NCI-H526 (cell line): ENCODE measurements around the gene MAP2K7.
"Not testable (repeated sequence)": the region's sequence is repeated elsewhere in the genome, so short reads cannot be mapped to it uniquely, and the experiment has no call there.

ENCODE experiments used
- DNase-seq, 2 experiments: peaks; one replicate each; lab custom pipeline; 2025; lab: John Stamatoyannopoulos, UW

Gene MAP2K7

DNA sequence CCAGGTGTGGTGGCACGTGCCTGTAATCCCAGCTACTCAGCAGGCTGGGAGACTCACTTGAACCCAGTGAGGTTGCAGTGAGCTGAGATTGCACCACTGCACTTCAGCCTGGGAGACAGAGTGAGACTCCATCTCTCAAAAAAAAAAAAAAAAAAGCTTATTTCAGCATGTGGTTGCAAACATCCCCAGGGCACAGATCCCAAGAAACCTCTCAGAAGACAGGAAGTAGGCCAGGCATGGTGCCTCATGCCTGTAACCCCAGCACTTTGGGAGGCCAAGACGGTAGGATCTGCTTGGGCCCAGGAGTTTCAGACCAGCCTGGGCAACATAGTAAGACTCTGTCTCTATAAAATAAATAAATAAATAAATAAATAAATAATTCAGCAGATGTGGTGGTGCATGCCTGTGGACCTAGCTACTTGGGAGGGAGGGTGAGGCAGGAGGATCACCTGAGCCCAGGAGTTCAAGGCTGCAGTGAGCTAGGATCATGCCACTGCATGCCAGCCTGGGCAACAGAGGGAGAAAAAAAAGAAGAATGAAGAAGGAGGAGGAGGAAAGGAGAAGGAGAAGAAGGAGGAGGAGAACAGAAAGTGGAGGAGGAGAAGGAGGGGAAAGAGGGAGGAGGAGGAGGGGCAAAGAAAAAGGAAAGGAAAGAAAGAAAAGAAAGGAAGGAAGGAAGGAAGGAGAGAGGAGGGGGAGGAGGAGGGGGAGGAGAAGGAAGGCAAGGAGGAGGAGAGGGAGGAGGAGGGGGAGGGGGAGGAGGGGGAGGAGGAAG lies 19.7 kb upstream of the MAP2K7 start:
- DNase-seq = no peak

DNA sequence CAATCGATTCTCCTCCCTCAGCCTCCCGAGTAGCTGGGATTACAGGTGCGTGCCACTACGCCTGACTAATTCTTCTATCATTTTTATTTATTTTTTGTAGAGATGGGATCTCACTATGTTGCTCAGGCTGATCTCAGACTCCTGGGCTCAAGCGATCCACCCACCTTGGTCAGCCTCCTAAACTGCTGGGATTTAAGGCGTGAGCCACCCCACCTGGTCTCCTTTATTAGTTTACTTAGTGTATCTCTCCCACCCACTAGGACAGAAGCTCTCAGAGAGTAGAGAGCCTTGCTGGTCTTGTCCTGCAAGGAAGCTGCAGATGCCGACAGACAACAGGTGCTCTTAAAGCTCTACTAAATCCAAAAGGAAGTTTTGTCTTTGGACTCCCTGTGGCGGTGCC lies 17.9 kb upstream of the MAP2K7 start:
- DNase-seq = no peak

DNA sequence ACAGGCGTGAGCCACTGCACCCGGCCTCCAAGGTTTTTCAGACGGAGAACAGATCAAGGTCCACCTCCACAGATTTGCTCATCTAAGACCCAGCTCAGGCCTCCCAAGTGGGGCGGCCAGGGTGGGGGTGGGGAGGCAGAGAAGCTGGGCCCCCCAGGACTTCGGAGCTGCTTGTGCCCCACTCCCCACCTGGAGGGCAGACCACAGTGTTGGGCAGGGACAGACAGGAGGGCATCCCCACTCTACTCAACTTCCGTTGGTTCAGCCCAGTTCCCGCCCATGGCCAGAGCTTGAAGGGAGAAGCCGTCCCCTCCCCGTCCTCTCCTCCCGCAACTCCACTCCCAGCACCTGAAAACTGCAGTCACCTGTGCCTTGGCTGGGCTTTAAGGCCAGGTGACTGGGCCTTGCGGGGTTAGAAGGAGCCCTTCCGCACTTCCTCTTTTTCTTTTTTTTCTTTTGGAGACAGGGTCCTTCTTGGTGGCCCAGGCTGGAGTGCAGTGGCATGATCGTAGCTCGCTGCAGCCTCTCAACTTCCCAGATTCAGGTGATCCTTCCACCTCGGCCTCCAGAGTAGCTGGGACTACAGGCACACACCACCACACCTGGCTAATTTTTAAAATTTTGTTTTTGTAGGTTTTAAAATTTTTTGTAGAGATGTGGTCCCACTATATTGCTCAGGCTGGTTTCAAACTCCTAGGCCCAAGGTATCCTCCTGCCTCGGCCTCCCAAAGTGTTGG lies 16.1 kb upstream of the MAP2K7 start:
- DNase-seq = no peak

DNA sequence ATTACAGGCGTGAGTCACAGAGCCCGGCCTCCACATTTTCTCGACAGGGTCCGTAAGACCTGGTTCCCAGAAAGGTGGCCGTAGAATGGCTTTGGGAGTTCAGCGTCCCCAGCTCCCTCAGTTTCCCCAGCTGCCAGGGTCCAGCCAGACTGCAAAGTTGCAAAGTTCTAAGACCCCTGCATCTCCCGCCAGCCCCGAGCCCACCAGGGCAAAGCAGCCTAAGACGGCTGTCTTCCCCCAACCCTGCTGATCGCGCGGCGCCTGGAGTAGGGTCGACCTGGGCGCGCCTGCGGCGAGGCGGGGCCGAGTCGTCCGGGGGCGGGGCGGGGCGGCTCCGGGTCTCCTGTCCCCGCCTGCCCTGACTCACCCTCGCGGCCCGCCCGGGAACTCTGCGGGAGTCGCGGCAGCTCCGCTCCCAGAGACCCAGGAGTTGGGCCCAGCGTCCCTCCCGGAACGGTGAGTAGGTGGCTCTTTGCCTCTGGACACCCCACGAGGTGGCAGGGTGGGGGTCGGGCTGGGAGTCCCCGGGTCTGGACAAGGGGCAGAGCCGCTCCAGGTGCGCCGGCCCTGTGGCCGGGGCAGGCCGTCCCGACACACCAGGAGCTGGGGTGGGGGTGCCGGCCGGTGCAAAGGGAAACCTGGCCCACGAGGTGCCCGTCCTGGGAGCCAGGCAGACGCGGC lies 15.4 kb upstream of the MAP2K7 start, which contains the start of gene LRRC8E:
Gene LRRC8E, plus strand, starts transcription at position 366 of the 681 bp plus-strand sequence. CDS start 7,094 bp downstream, outside the sequence.
- DNase-seq = peak in 1 of 2 experiments; percentile 67

DNA sequence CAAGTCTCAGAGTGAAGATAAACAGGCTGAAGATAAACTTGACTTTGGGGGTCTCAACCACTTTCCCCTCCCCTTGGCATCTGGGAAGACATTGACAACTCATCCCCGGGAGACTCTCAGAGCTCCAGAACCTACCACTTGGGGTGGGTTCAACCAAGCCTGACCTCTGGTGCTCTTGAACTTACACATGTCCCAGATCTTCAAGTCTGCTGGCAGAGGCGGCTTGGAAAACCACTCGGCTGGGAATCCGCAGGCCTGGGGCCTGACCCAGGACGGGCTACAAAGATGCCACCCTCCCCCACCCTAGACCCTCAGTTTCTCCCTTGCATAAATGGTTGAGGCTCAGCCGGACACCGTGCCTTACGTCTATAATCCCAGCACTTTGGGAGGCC lies 14.9 kb upstream of the MAP2K7 start:
- DNase-seq = no peak

DNA sequence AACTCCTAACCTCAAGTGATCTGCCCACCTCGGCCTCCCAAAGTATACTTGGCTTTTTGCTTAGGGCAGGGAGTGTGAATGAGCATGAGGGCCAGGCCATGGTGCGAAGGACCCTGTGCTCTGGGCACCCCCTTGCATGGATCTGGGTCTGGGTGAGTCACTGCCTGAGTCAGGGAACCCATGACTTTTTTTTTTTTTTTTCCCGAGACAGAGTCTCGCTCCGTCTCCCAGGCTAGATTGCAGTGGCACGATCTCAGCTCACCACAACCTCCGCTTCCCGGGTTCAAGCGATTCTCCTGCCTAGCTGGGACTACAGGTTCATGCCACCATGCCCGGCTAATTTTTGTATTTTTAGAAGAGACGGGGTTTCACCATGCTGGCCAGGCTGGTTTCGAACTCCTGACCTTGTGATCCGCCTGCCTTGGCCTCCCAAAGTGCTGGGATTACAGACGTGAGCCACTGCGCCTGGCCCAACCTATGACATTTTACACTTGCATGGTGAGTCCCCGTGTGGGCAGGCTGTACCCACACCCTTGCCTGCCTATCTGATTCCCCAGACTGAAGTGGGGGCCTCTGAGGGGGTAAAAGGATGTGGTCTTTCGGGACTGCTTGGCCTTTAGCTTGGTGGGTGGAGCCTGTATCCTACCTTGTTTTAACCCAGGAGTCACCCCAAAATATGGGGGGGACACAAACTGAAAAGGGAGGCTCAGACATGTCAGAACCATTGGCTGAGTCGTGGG lies 10.1 kb upstream of the MAP2K7 start:
- not testable (repeated sequence) for DNase-seq

DNA sequence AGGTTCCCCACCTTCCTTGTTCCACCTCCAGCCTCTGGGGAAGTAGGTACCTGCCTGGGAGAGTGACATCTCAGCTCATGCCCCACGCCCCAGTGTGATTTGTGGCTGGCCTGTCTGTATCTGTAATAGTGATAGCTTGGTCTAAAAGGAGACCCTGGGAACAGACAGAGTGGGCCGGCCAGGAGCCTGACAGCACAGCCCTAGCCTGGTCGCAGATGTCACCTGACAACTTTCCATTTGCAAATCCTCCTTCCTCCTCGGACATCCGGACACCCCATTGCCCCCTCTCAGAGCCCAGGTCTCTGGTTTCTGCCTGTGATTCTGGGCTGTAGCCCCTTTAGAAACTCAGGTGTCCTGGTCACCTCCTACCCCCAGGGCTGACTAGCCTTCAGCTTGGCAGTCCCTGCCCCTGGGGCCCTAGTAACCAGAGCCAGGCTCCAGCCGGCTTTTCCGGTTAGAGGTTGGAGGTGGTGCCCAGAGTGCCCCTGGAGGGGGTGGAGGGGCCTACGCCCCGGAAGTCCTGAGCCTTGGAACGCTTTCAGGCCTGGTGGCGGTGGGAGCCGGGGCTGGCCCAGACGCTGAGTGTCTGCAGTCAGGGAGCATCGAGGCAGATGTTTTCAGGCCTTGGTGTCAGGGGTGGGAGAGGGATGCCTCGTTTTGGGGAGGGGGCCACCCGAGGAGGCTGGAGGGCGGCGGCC lies 8.9 kb upstream of the MAP2K7 start:
- DNase-seq = no peak

DNA sequence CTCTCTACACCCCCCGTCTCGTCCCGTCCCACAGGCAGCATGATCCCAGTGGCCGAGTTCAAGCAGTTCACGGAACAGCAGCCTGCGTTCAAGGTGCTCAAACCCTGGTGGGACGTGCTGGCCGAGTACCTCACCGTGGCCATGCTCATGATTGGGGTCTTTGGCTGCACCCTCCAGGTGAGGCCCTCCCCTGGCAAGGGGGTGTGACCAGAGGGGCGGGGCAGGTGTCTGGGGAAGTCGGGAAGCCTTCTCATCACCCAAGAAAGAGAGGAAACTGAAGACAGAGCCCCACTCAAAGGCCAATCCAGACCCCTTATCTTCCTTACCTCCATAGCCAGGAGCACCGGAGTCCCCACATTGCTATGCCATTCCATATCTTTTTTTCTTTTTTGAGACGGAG lies 8.1 kb upstream of the MAP2K7 start:
- no peak for DNase-seq

DNA sequence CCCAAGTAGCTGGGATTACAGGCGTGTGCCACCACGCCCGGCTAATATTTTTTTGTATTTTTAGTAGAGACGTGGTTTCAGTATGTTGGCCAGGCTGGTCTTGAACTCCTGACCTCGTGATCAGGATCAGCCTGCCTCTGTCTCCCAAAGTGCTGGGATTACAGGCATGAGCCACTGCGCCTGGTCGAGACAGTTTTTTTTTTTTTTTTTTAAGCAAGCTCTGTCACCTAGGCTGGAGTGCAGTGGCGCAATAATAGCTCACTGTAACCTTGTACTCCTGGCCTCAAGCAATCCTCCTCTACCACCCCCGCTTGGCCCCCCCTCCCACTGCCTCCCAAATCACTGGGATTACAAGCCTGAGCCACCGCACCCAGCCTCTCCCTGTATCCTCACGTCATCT lies 6.4 kb upstream of the MAP2K7 start:
- no peak for DNase-seq

DNA sequence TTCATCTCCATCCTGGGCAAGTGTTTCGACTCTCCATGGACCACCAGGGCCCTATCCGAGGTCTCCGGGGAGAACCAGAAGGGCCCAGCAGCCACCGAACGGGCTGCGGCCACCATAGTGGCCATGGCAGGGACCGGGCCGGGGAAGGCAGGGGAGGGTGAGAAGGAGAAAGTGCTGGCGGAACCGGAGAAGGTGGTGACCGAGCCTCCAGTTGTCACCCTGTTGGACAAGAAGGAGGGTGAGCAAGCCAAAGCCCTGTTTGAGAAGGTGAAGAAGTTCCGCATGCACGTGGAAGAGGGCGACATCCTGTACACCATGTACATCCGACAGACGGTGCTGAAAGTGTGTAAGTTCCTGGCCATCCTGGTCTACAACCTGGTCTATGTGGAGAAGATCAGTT lies 4.7 kb upstream of the MAP2K7 start:
- no peak for DNase-seq

DNA sequence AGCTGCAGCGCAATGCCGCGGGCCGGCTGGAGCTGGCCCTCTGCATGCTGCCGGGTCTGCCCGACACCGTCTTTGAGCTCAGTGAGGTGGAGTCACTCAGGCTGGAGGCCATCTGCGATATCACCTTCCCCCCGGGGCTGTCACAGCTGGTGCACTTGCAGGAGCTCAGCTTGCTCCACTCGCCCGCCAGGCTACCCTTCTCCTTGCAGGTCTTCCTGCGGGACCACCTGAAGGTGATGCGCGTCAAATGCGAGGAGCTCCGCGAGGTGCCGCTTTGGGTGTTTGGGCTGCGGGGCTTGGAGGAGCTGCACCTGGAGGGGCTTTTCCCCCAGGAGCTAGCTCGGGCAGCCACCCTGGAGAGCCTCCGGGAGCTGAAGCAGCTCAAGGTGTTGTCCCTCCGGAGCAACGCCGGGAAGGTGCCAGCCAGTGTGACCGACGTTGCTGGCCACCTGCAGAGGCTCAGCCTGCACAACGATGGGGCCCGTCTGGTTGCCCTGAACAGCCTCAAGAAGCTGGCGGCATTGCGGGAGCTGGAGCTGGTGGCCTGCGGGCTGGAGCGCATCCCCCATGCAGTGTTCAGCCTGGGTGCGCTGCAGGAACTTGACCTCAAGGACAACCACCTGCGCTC lies 3.8 kb upstream of the MAP2K7 start:
- no peak for DNase-seq

DNA sequence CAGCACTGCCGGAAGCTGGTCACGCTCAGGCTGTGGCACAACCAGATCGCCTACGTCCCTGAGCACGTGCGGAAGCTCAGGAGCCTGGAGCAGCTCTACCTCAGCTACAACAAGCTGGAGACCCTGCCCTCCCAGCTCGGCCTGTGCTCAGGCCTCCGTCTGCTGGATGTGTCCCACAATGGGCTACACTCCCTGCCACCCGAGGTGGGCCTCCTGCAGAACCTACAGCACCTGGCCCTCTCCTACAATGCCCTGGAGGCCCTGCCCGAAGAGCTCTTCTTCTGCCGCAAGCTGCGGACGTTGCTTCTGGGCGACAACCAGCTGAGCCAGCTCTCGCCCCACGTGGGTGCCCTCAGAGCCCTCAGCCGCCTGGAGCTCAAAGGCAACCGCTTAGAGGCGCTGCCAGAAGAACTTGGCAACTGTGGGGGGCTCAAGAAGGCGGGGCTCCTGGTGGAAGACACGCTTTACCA lies 3.2 kb upstream of the MAP2K7 start:
- DNase-seq = no peak

DNA sequence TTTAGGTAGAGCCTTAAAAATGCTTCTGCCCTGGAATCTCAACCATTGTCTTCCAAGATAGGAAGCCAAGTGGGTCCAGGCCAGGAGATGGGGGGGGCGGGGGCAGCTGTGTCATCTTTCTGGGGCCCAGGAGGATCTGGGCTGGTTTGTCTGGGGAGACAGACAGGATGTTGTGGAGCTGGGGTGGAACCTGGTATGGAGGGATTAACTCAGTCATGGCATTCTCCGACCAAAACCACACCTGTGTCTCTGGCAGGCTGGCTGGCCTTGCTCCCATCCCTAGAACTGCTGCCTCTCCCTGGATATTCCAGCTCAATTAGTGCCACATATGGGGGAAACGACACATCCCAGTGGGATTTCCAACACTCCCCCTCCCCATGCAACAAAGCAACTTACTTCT lies 2.7 kb upstream of the MAP2K7 start:
- DNase-seq = no peak

DNA sequence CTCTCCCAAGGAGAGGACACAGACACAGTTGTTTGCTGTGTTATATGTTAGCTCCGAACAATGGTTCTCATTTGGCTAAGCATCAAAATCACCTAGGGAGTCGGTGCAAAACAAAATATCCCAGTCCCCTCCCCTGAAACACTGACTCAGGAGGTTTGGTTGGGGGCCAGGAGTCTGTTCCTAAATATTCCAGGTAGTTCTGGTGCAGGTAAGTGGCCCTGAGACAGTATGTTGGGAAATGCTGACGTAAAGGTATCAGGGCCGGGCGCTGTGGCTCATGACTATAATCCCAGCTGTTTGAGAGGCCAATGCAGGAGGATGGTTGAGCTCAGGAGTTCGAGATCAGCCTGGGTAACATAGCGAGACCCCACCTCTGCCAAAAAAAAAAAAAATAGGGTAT lies 2.3 kb upstream of the MAP2K7 start:
- DNase-seq = no peak

DNA sequence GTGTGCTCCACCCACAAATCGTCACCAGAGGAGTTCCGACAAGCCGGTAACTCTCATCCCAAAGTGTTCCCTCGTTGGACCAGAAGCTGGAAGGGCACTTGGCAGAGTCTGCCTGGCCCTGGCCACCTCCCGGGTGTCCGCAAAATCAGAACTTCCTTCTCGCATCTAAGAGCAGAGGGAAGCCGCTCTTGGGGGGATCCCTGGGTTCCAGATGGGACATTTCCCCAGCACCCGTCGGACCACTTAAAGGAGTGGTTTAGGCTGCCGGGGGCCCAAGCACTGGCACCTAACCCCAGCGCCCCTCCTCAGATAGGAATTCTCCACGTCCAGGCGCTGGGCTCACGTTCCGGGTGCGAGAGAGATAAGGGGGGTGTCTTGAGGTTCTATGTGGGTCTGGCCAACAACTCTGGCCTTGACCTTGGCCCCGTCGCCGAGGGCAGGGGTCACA lies 857 bp upstream of the MAP2K7 start:
- no peak for DNase-seq

DNA sequence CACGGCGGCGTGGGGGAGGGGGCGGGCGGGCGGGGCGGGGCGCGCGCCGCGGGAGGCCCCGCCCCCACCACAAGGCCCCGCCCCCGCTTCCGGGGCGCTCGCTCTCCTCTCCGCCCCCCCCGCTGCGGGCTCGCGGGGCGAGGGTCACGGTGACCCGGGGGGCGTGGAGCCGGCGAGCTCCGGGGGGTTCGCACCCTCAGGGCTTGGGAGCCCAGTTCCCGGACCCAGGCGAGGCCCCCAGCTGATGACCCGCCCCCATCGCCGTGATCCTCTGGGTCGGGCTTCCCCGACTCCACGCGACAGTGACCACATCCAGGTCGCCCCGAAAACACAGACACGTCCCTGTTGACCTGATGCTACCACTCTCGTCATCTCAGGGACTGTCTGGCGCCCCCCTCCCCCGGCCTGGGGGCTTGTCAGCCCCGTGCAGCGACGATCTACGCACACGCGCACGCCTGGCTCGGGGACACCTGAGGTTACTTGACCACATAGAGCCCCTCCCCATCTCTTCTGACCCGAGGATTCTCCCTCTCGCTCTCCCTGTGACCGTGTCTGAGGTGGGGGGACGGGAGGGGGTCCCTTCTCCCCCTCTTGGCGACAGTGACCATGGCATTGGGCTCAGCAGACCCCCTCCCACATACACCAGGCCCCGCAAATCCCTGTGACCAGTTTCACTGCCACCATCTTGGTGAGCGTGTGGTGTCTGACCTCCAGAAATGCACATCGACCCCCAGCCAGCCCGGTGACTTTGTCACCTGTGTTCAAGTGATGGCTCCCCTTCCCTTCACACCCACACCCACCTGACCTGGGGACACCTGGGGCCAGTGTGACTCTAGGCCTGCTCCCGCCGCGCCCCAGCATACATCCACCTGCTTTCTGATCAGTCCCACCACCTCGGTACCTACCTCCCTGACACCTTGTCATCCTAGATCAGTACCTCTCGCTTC lies 670 bp downstream of the MAP2K7 start:
- peak in 1 of 2 experiments; percentile 52 for DNase-seq

DNA sequence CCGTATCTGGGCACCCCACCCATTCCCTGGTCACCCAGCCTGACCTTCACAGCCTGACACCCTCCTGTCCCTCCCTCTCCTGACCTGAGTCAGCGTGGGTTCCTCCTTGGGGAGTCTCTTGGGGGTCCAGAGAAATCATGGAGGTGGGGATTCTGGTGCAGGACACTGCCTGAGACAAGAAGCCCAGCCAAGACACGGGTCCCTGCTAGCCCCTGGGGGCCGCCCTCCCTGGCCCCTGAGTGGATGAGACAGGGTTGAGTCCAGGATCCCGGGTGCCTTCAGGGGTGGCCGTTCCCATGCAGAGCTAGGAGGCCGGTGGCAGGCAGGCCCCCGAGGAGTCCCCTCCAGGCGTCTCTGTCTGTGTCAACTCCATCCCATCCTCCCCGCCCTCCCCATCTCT lies 1.6 kb downstream of the MAP2K7 start:
- DNase-seq = no peak

DNA sequence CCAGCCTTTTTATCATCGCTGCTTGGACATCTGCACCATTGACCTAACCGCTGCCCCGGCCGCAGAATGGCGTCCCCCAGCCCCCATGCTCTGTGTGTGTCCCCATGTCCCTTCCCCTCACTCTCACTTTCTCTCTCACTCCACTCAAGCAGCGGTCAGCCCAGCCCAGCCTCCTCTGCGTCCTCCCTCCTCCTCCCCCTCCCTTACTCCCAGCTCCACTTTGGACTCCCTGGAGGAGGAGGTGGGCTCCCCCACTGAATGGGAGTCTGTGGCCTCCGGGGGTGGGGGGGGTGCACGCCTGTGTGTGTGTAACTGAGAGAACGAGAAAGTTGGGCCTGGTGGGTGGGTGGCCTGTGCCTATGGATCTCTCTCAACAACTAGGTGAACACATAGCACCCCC lies 2.2 kb downstream of the MAP2K7 start:
- no peak for DNase-seq

DNA sequence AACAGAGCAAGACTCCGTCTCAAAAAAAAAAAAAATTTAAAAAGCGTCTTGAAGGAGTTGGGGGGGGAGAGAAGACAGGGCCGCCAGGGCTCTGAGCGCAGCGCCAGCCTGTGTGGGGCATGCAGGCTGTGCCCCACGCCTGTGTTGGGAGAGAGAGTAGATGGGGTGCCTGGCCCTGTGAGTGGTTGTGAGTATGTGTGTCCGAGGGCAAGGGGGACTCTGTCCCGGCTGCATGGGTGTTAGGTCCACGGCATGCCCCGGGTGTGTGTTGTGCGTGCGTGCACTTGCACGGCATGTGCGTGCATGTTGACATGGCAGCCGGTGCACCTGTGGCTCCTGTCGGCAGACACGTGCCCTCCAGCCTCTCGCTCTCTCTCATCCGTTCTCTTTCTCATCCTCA lies 3.4 kb downstream of the MAP2K7 start:
- no peak for DNase-seq

DNA sequence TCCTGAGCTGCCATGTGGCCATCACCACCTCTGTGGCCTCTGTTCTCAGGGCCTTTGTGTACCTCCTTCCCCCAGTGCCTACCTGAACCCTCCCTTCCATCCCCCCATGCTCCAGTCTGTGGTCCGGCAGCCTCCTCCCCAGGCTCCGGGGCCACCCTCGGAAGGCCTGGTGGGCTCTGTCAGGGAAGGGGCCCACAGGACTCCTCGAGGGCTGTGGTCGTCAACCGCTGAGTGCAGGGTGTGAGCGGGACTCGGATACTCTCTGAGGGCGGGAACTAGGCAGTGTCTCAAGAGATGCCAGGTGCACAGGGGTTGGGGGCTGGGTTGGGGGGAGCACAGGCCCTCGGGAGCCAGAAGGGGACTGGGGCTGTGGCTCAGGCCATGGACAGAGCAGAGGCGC lies 3.9 kb downstream of the MAP2K7 start:
- no peak for DNase-seq
